Keratinocyte (primary cell): ENCODE data around the gene HRAS.

Source experiments
- EZH2 ChIP-seq: IDR thresholded peaks from one replicate; pipeline ENCODE4 v1.6.1; 2012; ENCODE audit warnings: inconsistent platforms, mild to moderate bottlenecking, low read length, moderate library complexity
- TF ChIP-seq, protein P1 (sequence below), 3 experiments: IDR thresholded peaks in 1 of 3; conservative IDR thresholded peaks in 1 of 3; optimal IDR thresholded peaks in 1 of 3; 2 replicates in 2 of 3; 3 replicates in 1 of 3; pipeline versions ENCODE3 to v1.5.1; 2011; ENCODE audit warnings: low read length in 3 of 3, mild to moderate bottlenecking in 3 of 3, moderate library complexity in 2 of 3, control low read depth in 1 of 3, inconsistent platforms in 1 of 3; ENCODE audit not compliant: insufficient read depth in 2 of 3; ENCODE audit errors: extremely low read depth in 1 of 3

DNA sequence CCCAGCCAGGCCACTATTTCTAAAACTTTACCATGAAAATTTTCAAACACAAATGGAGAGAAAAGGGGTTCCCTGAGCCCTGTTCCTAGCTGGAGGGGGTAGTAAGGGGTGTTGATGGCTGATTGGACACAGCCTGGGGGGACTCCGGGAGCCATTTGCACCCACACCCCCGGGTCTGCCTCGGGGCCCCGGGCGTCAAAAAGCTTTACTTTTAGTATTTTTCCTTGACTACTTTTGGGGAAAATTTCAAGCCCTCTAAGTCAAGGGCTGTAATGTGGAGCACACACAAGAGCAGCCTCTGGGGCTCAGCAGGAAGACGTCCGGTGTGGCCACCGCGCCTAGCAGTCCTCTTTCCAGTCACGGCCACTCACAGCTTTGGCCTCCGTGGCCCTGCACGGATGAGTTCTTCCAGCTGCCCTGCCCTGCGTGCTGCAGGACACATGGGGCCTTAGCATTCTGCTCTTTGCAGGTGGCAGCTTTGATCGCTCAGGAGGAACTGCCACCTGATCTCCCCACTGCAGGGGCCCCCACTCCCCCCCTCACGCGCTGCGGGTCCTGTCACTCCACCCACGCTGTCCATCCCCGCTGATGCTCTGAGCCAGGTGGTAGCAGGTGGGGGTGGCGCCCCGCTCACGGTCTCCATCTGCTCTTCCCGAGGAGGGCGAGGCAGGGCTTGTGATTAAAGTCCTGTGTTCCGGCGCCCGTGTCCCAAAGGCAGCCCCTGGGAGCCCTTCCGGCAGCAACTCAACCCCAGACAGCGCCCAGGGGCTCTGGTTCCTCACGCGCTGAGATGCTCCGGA is 42.7 kb downstream of the HRAS start:
- TF ChIP-seq EZH2, result no peak
- TF ChIP-seq, protein P1, sequence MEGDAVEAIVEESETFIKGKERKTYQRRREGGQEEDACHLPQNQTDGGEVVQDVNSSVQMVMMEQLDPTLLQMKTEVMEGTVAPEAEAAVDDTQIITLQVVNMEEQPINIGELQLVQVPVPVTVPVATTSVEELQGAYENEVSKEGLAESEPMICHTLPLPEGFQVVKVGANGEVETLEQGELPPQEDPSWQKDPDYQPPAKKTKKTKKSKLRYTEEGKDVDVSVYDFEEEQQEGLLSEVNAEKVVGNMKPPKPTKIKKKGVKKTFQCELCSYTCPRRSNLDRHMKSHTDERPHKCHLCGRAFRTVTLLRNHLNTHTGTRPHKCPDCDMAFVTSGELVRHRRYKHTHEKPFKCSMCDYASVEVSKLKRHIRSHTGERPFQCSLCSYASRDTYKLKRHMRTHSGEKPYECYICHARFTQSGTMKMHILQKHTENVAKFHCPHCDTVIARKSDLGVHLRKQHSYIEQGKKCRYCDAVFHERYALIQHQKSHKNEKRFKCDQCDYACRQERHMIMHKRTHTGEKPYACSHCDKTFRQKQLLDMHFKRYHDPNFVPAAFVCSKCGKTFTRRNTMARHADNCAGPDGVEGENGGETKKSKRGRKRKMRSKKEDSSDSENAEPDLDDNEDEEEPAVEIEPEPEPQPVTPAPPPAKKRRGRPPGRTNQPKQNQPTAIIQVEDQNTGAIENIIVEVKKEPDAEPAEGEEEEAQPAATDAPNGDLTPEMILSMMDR (optimal IDR thresholded peaks at IDR 0.05 in 1 of 3, IDR thresholded peaks at IDR 0.05 in 1 of 3, conservative IDR thresholded peaks at IDR 0.05 in 1 of 3; ENCODE audit: extremely low read depth in 1 of 3, insufficient read depth in 2 of 3, low read length in 3 of 3), result no peak
